DLD1 (cell line): Measurements from ENCODE around the gene TPX2.

Source experiments
- in situ Hi-C: cut with HindIII; loops from 2 replicates; pipeline ENCODE4 v1.10.0; 2017; ENCODE audit warnings: low sequenced_read_pairs

The TPX2 gene

DNA sequence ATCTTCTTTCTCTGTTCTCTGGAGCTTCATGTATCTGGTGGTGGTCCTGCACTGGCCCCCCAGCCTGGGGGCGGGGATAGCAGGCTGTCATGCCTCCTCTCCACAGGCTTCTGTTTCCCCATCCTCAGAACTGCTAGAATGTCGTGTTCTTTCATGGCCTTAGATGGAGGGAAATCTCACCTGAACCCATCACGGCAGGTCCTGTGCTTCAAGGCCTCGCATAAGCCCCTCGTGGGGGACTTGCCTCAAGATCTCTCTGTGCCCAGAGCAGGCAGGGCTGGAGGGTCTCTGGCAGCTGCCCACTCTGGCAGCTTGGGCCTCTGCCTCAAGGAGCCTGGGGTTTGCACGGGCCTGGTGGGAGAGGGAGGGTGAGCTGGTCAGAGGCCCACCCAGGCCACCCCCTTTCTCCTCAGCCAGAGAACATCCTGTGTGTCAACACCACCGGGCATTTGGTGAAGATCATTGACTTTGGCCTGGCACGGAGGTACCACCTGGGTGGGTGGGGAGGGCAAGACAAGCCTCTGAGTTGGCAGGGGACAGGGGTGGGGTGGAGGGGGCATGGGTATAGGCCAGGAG is 91.4 kb downstream of the TPX2 start:
- in situ Hi-C loops, result loop anchor here (10.0 kb wide), 1 partner anchor 114 kb away; no protein-coding TSS in a partner anchor

DNA sequence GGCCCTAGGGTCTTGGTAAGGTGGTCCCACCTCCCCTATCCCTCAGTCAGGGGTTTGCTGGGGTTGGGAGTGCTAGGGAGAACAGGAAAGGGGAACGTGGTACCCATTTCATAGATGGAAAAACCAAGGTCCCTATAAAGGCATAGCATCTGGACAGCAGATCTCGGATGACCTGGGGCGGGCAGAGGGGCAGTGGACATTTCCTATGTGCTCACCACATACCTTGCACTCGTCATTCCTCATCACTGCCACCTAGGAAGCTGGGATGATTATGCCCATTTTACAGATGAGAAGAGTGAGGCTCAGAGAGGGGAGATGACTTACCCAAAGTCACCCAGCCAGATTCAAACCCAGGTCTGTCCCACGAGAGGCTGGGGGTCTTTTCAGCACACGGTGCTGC is 92.1 kb downstream of the TPX2 start:
- in situ Hi-C loops, result loop anchor here (10.0 kb wide), 1 partner anchor 114 kb away; no protein-coding TSS in a partner anchor

DNA sequence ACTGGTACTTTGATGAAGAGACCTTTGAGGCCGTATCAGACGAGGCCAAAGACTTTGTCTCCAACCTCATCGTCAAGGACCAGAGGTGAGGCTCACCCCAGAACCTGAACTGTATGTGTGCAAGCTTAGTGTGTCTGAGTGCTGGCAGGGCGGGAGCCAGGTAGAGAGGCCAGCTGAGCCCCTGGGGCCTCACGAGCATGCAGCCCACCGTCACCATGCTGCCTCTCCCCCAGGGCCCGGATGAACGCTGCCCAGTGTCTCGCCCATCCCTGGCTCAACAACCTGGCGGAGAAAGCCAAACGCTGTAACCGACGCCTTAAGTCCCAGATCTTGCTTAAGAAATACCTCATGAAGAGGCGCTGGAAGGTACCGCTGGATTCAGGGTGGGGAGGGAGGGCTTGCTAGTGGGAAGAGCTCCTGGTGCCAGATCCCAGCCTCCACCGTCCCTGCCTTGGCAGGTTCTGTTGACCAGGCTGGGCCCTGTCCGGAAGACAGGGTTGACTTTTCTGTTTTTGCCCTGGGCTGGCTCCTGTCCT is 92.7 kb downstream of the TPX2 start:
- in situ Hi-C loops, result loop anchor here (10.0 kb wide), 1 partner anchor 113 kb away; no protein-coding TSS in a partner anchor

DNA sequence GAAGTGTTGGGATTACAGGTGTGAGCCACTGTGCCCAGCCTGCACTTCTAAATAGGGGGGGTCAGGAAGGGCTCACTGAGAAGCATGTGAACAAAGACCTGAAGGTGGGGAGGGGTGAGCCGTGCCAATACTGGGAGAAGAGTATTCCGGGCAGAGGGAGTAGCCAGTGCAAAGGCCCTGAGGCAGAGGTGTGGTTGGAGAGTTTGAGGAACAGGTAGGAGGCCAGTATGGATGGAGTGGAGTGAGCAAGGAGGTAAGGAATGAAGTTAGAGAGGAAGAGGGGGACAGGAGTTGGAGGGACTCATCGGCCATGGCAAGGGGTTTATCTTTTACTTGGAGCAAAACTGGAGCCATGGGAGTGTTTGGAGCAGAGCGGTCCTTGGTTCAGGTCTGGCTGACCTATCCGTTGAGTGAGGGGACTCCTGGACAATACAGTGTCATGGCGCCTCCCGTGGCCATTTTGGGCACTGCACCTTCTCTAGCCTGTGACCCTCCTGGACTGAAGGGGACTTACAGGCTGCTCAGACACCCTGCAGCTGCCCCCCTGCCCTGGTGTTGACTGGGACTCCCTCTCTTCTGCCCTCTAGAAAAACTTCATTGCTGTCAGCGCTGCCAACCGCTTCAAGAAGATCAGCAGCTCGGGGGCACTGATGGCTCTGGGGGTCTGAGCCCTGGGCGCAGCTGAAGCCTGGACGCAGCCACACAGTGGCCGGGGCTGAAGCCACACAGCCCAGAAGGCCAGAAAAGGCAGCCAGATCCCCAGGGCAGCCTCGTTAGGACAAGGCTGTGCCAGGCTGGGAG is 94.2 kb downstream of the TPX2 start:
- in situ Hi-C loops, result loop anchor here (10.0 kb wide), 1 partner anchor 111 kb away; no protein-coding TSS in a partner anchor

DNA sequence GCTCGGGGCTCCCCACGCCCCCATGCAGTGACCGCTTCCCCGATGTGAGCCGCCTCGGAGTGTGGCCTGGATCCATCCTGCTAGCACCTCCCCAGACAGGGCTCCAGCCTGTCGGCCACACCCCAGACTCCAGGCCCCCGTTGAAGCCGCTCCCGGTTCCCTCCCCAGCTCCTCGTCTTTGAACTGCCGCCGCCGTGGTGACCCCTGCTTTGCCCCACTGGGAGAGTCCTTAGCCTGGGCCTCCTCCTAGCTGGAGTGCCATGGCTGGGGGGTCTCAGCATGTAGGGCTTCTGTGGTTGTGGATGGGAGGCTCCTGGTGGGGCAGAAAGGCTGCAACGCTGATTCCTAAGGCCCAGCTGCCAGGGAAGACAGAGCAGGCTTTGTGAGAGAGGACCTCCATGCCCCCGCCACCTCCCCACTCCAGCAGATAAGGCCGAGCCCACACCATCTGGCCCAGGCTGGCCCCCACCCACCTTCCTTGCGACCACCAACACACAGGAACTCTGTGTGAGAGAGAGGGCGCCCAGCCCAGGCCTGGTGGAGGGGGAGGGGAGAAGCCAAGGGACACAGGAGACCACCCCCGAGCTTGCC is 94.9 kb downstream of the TPX2 start:
- in situ Hi-C loops, result loop anchor here (10.0 kb wide), 1 partner anchor 111 kb away; no protein-coding TSS in a partner anchor

DNA sequence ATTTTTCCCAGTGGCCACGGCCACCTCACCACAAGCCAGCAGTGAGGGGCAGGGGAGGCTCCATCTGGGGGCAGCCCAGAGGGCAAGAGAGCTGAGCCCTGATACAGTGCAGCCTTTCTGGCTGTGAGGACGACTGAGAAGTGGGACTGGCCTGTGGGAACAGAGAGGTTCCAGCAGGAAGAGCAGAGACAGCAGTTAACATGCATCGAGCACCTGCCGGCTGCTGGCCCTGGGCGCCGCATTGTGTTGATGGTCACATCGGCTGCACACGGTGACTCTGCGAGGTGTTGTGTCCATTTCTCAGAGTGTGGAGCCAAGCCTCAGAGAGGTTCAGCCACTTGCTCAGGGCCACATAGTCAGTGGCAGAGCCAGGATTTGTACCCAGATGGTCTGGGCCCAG is 96.5 kb downstream of the TPX2 start:
- in situ Hi-C loops, result loop anchor here (10.0 kb wide), 1 partner anchor 109 kb away; no protein-coding TSS in a partner anchor

DNA sequence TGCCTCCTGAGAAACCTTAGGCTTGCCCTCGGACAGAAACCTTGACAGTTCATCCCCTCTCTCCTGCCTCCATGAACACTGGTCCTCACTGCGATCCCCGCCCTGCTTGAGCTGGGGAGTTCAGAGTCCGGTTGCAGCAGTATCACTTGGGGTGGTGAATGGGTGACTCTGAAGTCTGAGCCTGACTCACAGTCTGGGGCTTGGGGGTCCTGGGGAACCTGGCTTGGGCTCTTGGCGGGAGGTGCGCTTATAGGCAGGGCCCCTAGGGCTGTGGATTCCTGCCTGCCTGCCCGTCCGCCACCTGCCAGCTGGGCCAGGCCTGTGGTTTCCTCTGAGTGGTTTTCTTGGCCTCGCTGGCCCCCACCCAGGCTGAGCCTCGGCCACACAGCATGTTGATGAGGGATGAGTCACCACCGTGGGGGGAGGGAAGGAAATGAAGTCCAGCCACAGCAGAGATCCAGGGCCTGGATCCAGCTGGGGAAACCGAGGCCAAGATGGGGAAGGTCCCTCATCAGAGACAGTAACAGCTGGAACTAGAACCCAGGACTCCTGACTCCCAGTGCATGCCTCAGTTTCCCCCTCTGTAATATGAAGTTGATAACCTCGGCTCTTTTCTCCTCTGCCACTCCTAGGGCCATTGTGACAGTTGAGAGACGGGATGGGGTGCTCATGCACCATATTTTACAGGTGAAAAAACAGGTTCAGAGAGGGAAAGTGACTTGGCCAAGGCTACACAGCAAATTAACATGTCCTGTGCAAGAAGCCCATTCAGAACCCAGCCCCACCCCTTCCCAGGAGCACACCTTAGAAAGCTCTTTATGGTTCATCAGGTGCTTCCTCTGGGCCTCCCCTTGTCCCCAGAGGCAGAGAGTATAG is 97.1 kb downstream of the TPX2 start:
- in situ Hi-C loops, result loop anchor here (10.0 kb wide), 1 partner anchor 109 kb away; no protein-coding TSS in a partner anchor

DNA sequence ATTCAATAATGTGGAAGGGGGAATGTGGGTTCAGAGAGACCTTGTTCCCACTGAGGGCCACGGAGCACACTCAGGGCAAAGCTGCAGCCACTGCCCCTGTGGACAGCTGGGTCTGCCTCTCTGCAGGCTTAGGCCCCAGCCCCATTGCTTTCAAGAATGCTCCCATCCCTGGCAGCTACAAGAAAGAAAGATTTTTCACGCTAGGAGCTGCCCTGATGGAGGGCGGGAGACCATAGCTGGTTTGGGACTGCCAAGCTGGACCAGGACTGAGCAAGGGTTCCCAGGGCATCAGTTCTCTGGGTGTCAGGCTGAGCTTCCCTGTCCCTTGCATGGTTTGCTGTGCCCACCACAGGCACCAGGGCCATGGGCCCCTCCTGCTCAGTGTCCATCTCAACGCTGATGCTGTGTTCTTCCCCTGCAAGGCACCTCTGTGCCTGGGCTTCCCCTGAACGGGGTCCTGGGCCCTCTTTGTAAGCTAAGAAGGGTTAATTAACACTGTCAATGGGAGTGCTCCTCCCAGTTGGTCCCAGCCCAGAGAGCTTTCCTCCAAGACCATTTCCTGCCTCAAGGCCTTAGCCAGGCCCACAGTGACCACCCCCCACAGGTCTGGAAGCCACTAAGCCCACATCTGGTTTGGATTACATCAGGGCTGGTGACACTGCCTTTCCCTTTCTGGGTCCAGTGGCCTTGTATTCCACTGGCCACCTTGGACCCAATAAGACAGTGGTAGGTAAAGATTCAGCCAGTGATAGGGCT is 97.9 kb downstream of the TPX2 start:
- in situ Hi-C loops, result loop anchor here (10.0 kb wide), 1 partner anchor 108 kb away; no protein-coding TSS in a partner anchor

DNA sequence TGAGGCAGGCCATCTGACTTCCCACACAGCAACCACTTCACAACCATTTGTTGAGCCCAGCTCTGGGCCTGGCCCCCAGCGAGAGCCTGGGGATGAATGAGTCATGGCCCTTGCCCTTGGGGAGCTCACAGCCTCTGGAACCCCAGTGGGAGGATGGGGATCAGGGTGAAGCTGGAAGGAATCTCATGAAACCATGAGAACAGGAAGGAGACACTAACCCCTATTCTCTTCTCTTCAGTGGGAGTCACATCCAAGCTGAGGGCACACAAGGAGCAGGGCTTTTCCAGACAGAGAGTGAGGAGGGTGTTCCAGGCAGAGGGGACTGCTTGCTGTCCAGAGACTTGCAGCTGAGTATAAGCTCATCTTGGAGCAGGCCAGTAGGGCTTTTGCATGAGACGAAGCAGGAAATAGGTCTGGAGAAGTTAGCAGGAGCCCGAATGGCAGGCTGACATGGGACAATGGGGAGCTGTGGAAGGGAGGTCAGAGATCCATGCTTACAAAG is 98.9 kb downstream of the TPX2 start:
- in situ Hi-C loops, result loop anchor here (10.0 kb wide), 1 partner anchor 107 kb away; no protein-coding TSS in a partner anchor

DNA sequence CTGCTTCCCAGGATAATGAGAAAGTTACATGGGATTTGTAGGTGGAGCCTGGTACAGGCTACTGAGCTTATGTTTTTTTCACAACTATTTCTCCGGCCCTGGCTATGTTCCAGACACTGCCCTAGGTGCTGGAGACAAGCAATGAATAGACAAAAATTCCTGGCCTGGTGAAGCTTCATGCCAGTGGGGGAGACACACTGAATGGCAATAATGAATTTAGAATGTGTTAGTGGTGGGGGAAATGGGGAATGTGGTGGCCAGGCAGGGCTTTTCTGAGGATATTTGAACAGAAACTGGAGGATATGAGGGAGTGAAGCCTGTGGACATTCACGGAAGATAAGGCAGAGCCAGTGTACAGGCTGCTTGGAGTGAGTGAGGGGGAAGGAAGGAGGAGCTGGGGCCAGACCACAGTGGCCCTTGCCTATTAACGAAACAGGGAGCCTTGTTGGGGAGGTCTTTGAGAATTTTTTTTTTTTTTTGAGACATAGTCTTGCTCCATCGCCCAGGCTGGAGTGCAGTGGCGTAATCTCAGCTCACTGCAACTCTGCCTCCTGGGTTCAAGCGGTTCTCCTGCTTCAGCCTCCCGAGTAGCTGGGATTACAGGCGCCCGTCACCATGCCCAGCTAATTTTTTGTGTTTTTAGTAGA is 99.7 kb downstream of the TPX2 start:
- in situ Hi-C loops, result loop anchor here (10.0 kb wide), 1 partner anchor 106 kb away; no protein-coding TSS in a partner anchor

DNA sequence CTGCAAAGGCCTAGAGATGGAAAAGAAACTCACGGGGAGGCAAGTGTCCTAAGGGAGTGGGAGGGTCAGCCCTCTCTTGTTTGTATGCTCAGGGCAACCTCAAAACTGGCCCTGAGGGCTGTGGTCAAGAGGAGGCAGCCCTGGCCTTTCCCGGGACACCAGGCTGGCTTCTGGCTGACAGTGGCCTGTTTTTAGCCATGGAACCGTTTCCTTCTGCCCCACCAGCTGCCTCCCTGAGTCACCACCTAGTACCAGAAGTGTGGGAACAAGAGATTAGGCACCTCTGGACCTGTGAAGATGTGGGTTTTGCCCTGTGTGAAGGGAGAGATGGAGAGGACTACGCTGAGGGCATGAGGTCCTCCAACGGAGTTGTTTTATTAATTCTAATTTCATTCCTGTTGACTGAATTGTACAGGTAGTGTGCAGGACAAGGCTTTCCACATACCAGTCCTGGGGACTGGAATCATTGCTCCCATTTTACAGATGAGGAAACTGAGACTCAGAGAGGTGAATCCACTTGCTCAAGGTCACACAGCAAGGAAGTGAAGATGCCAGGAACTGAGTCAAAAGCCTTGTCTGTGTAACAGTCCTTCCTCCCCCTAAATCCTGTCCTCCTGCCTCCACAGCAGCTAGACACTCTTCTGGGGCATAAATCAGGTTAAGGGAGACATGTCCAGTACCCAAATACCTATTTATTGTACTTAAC is 100.8 kb downstream of the TPX2 start:
- in situ Hi-C loops, result loop anchor here (10.0 kb wide), 1 partner anchor 105 kb away; no protein-coding TSS in a partner anchor

DNA sequence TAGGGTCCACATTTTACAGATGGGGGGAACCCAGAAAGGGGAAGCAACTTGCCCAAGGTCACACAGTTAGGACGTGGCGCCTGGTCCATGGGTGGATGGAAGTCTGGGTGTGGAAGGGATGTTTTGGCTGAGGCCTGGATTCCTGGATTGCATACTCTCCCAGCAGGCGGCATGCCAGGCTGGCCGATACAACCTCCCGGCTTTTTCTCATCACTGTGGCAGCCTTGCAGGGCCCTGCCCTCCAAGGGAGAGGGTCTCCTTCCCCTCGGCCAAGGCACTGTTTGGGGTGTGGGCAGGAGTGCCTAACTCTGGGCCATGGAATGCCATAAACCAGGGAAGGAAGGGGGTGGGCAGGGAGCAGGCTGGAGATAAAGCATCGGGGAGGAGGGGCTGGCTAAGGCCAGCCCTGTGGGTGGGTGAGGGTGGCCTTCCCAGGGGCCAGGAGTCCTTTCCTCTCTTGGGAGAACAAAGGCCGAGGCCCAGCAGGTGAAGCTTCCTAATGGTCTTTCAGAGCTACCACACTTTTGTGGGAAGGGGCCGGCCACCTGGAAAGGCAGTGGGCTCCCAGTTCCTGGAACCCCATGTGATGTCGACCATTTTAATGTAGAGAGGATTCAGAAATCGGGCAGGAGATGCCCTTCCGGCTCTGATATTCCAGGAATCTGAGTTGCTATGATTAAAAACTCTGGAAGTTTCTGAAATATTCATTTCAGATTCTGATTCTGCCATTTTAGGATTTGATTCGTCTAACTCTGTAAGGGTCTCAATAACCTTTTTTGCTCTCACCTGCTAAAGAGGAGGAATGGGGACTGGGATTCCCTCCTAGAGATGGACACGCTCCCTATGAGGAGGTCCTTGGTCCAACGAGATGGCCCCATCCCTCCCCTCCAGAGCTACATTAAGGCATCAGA is 102.1 kb downstream of the TPX2 start:
- in situ Hi-C loops, result no loop called here

DNA sequence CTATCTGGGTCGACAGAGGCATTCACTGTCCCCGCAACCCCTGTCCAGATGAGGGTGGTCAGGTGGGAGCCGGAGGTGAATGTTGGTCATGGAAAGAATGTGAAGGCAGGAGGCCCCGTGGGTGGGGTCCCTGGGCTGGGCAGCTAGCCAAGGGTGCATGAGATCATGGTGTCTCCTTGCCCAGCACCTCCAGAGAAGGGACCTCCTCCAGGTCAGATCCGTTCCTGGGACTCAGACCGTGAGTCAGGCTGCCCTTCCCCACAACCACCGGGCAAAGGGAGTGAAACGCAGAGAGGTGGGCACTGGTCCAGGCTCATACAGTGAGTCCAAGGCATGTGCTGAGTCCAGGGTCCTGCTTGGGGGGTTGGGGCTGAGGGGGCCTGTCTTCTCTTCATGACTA is 102.8 kb downstream of the TPX2 start:
- in situ Hi-C loops, result no loop called here

DNA sequence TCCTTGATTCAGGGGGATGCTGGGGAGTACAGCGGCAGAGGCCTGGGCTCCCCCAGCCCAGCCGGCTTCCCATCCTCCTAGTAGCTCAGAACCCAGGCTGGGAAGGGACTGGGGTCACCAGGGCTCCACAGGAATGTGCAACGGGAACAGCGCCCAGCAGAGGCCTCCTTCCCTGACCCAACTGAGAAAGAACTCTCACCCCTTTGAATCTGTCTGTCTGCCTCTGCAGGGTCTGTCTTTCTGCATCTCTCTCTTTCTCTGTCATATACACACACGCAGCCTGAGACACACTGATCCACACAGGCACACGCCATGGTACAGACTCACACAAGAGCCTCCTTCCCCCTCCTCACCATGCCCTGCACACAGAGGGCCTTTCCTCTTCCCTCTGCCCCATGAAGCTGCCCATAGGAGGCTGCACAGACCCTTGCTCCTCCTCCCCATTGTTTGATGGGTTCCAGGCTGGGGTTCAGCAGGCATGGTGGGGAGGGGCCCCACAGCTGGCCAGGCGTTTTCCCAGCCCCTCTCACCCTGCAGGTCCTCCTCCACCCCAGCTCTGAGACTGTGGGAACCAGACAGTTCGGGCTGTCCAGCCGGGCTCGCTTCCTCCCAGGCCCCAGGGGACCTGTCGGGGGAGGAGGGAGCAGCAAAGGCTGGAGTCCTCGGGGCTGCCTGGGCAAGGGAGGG is 103.5 kb downstream of the TPX2 start:
- in situ Hi-C loops, result no loop called here

DNA sequence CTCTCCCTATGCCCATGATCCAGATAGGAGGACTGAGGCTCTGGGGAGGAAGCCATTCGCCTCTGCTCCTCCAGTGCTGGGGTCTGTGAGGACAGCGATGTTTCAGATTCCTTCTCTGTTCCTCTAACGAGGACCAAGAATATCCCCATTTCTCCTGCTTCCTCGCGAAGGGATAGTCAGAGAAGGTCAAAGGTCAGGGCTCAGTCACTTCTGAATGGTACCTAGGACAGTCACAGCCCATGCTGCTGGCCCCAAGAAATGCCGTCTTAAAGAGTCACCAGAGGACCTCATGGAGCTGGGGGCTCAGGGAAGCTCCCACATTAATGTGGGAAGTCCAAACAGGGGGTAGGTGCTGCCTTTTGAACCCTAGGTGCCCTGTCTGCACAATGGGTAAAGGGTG is 104.2 kb downstream of the TPX2 start:
- in situ Hi-C loops, result no loop called here

DNA sequence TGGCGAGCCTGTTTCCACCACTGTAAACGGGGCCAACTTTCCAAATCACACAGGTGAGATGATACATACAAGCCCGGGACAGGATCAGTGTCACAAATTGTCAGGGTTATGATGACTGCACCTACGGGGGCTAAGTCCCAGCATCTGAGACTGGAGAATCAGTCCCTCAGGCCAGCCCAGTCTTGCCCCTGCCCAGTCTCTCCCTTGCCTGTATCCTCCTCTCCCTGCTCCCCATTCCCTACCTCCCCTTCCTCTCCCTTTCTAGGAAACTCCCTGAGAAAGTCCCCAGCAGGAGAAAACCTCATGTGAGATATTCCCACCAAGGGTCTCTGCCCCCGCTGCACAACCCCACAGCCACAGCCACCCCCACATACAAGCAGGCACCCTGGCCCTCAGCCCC is 104.8 kb downstream of the TPX2 start:
- in situ Hi-C loops, result no loop called here
